Right lobe of liver (tissue), 4 donors: ENCODE results near the gene CRACDL.

ENCODE experiments used
- POLR2A ChIP-seq: fragments of 450-650 bp; IDR thresholded peaks from one replicate; pipeline ENCODE4 v1.6.1; 2017; ENCODE audit warnings: antibody characterized with exemption, mild to moderate bottlenecking
- TF ChIP-seq, protein P1 (sequence below), 4 donors: fragments of 200-600 bp in 3 of 4; fragments of 450-650 bp in 1 of 4; IDR thresholded peaks; one replicate each; pipeline versions ENCODE4 v1.5.1 to v1.8.0; 2016 to 2022; ENCODE audit warnings: antibody characterized with exemption in 4 of 4, mild to moderate bottlenecking in 2 of 4
- donor health status: DM: no; HTN: no; CAD: no.
- donor health status: DM: no; HTN: no; CAD: no.
- donor health status: DM: no; HTN: yes; CAD: no.

DNA sequence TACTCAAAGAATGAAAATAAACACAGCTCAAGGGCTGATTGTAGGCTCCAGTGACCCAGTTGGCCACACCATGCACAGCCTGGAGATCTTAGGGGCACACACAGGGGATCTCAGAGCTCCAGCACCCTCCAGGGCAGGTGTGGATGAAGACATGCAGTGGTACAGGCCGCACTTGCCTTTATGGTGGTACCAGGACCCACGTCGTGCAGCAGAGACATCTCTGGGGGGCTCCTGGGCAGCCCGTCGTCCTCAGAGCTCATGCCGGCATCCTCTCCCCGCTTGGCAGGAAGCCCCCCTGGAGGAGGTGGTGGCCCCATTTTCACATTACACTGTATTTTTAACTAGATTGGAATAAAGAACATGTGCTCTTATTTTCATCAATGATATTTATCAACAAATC lies 103.9 kb downstream of the CRACDL start:
- no peak for TF ChIP-seq POLR2A
- TF ChIP-seq, protein P1, sequence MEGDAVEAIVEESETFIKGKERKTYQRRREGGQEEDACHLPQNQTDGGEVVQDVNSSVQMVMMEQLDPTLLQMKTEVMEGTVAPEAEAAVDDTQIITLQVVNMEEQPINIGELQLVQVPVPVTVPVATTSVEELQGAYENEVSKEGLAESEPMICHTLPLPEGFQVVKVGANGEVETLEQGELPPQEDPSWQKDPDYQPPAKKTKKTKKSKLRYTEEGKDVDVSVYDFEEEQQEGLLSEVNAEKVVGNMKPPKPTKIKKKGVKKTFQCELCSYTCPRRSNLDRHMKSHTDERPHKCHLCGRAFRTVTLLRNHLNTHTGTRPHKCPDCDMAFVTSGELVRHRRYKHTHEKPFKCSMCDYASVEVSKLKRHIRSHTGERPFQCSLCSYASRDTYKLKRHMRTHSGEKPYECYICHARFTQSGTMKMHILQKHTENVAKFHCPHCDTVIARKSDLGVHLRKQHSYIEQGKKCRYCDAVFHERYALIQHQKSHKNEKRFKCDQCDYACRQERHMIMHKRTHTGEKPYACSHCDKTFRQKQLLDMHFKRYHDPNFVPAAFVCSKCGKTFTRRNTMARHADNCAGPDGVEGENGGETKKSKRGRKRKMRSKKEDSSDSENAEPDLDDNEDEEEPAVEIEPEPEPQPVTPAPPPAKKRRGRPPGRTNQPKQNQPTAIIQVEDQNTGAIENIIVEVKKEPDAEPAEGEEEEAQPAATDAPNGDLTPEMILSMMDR (IDR thresholded peaks at IDR 0.05): no peak
